OCI-LY3 (cell line): ENCODE data around the gene CNTFR.

Source experiments
- H2AFZ ChIP-seq: fragments of 200-600, 300-600 bp; shearing (Covaris generic); 2 replicates; pipeline ENCODE4 v1.6.0; 2014; ENCODE audit warnings: antibody characterized with exemption, low read depth, low read length
- H3K27ac ChIP-seq: fragments of 200-600, 300-600 bp; sonication (generic); 2 replicates; pipeline ENCODE4 v1.5.1; 2014; ENCODE audit warnings: mild to moderate bottlenecking, low read length, moderate library complexity, mixed read lengths
- H3K27me3 ChIP-seq: fragments of 200-600, 300-600 bp; sonication (generic); 2 replicates; pipeline ENCODE4 v1.6.1; 2014; ENCODE audit warnings: low read depth, low read length, mixed read lengths
- H3K36me3 ChIP-seq: fragments of 200-600, 300-600 bp; sonication (generic); replicated peaks from 2 replicates; pipeline ENCODE3; 2014; ENCODE audit warnings: low read depth, low read length, mixed read lengths
- H3K4me1 ChIP-seq: fragments of 300-600, 200-600 bp; sonication (generic); 2 replicates; pipeline ENCODE4 v1.6.1; 2014; ENCODE audit warnings: low read length, mixed read lengths
- H3K4me2 ChIP-seq: fragments of 200-600, 300-600 bp; sonication (generic); 2 replicates; pipeline ENCODE4 v1.6.1; 2014; ENCODE audit warnings: low read length, mixed read lengths
- H3K4me3 ChIP-seq: fragments of 300-600, 200-600 bp; sonication (generic); 2 replicates; pipeline ENCODE4 v1.5.1; 2014; ENCODE audit warnings: antibody characterized with exemption, mild to moderate bottlenecking, low read length, moderate library complexity
- H3K79me2 ChIP-seq: fragments of 300-600, 200-600 bp; shearing (Covaris generic); 2 replicates; pipeline ENCODE4 v1.6.1; 2014; ENCODE audit warnings: mild to moderate bottlenecking, low read length, mixed read lengths
- H3K9ac ChIP-seq: fragments of 300-600, 200-600 bp; shearing (Covaris generic); 2 replicates; pipeline ENCODE4 v1.6.0; 2014; ENCODE audit warnings: mild to moderate bottlenecking, low read length, moderate library complexity
- H3K9me3 ChIP-seq: fragments of 200-600, 300-600 bp; shearing (Covaris generic); 2 replicates; pipeline ENCODE4 v1.6.1; 2014; ENCODE audit warnings: low read length, mixed read lengths; ENCODE audit not compliant: insufficient read depth
- H4K20me1 ChIP-seq: fragments of 200-600, 300-600 bp; sonication (generic); 2 replicates; pipeline ENCODE4 v1.6.1; 2016; ENCODE audit warnings: low read length, mixed read lengths; ENCODE audit not compliant: insufficient read depth
- CTCF ChIP-seq: fragments of 200-600, 300-600 bp; sonication (generic); IDR thresholded peaks from 2 replicates; pipeline ENCODE4 v1.5.1; 2014; ENCODE audit warnings: antibody characterized with exemption, low read length, low read depth
- EZH2phosphoT487 ChIP-seq: fragments of 200-600 bp; shearing (Covaris generic); IDR thresholded peaks from 2 replicates; pipeline ENCODE4 v1.6.1; 2018; ENCODE audit warnings: antibody characterized with exemption, mixed run types, low read depth

CNTFR gene

DNA sequence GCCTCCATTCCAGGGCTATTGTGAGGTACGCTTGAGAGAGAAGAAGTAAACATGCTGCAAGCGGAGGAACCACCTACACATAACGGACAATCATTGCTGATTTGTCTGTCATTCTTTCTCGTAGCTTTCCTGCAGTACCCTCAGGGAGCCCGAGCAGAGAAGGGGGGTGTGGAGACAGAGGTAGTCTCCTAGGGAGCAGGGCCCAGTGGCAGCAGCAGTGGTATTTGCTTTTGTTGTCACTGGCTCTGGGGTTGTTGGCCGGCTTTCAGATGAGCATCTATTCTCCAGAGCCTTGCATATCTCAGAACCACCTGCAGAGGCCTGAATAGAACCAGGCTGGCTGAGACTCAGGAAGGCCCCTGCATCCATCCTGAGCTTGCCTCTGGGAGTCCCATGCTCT is 86.6 kb downstream of the CNTFR start:
- no peak overlapping the region for H2AFZ ChIP-seq
- TF ChIP-seq CTCF (no peak), EZH2phosphoT487 (no peak)
- no peaks in the 10 kb centered on the region for H3K36me3 ChIP-seq
- H3K9ac ChIP-seq, result no peak overlapping the region
- no peaks in the 10 kb centered on the region for H4K20me1 ChIP-seq
- H3K79me2 ChIP-seq, result no peaks in the 10 kb centered on the region
- no peaks in the 10 kb centered on the region for H3K9me3 ChIP-seq
- no peak overlapping the region for H3K27ac ChIP-seq
- H3K4me2 ChIP-seq, result no peak overlapping the region
- H3K4me1 ChIP-seq, result peaks cover 3% of the 10 kb centered on the region; the same call in 1 of the 2 replicates
- no peak overlapping the region for H3K4me3 ChIP-seq
- H3K27me3 ChIP-seq, result peaks cover 18% of the 10 kb centered on the region

GRCh38 chr9:34502471-34502870 is 87.1 kb downstream of the CNTFR start:
- H3K36me3 ChIP-seq, result no peaks in the 10 kb centered on the region
- no peaks in the 10 kb centered on the region for H3K79me2 ChIP-seq
- 0 out of 2 replicates have a peak, but pooled peaks cover 2% of the 10 kb centered on the region for H4K20me1 ChIP-seq
- H3K4me2 ChIP-seq, result no peak overlapping the region
- peaks cover 3% of the 10 kb centered on the region; the same call in 1 of the 2 replicates for H3K4me1 ChIP-seq
- TF ChIP-seq CTCF (no peak), EZH2phosphoT487 (no peak)
- no peak overlapping the region for H3K27ac ChIP-seq
- no peak overlapping the region for H2AFZ ChIP-seq
- H3K27me3 ChIP-seq, result peaks cover 18% of the 10 kb centered on the region
- H3K9ac ChIP-seq, result no peak overlapping the region
- H3K9me3 ChIP-seq, result no peaks in the 10 kb centered on the region
- H3K4me3 ChIP-seq, result no peak overlapping the region

DNA sequence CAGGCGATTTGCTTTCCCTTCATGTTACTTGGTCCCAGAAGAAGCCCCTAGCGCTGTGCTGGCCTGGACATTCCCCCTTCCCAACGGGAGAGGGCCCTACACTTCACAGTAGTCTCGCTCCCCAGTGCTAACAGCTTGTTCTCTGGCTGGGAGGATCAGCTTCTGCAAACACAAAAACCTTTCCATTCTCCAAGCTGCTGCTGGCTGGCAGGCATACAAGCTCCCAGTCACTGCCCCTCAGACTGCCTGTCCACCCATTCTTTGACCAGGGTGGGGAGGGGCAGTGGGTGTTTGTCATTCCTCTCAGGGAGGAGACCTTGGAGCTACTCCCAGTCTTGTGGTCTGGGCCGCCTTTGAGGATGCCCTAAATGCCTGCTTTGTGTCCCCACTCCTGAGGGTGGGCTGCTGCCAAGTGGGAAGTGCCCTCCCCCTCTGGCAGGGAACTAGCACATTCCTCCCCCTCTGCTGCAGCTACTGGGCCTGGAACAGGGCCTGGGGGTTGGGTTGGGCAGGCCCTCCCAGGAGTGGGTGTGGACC is 87.6 kb downstream of the CNTFR start:
- H3K4me2 ChIP-seq, result no peak overlapping the region

More for the DNA sequence above, 87.6 kb downstream of the CNTFR start:
- H4K20me1 ChIP-seq, result 0 out of 2 replicates have a peak, but pooled peaks cover 6% of the 10 kb centered on the region
- H3K27me3 ChIP-seq, result peaks cover 18% of the 10 kb centered on the region
- no peak overlapping the region for H3K27ac ChIP-seq
- H3K4me1 ChIP-seq, result peaks cover 3% of the 10 kb centered on the region; the same call in 1 of the 2 replicates
- H3K9ac ChIP-seq, result no peak overlapping the region
- no peak for TF ChIP-seq EZH2phosphoT487
- TF ChIP-seq CTCF, result no peak
- H3K9me3 ChIP-seq, result no peaks in the 10 kb centered on the region
- H3K36me3 ChIP-seq, result no peaks in the 10 kb centered on the region
- H2AFZ ChIP-seq, result no peak overlapping the region
- H3K4me3 ChIP-seq, result no peak overlapping the region
- no peaks in the 10 kb centered on the region for H3K79me2 ChIP-seq
